ENCODE results near the gene RYR1.

DNA sequence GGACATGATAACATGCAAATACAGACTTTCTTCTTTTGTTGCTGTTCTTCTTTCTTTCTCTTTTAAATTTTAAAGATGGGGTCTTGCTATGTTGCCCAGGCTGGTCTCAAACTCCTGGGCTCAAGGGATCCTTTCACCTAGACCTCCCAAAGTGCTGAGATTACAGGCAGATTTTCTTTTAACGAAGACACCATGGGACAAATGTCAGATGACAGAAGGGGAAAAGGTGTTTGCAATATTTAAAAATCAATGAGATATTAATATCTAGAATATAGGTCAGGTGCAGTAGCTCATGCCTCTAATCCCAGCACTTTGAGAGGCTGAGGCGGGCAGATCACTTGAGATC lies 3.7 kb upstream of the RYR1 start:
- TF ChIP-seq, protein P1, sequence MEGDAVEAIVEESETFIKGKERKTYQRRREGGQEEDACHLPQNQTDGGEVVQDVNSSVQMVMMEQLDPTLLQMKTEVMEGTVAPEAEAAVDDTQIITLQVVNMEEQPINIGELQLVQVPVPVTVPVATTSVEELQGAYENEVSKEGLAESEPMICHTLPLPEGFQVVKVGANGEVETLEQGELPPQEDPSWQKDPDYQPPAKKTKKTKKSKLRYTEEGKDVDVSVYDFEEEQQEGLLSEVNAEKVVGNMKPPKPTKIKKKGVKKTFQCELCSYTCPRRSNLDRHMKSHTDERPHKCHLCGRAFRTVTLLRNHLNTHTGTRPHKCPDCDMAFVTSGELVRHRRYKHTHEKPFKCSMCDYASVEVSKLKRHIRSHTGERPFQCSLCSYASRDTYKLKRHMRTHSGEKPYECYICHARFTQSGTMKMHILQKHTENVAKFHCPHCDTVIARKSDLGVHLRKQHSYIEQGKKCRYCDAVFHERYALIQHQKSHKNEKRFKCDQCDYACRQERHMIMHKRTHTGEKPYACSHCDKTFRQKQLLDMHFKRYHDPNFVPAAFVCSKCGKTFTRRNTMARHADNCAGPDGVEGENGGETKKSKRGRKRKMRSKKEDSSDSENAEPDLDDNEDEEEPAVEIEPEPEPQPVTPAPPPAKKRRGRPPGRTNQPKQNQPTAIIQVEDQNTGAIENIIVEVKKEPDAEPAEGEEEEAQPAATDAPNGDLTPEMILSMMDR (IDR thresholded peaks at IDR 0.05; ENCODE audit: control extremely low read depth in 1 of 3, insufficient read depth in 1 of 3, low read depth in 1 of 3, low read length in 3 of 3) = no peak
- TF ChIP-seq TCF12 (IDR thresholded peaks at IDR 0.05; ENCODE audit: low read depth, low read length) (no peak), EGR1 (IDR thresholded peaks at IDR 0.05; ENCODE audit: borderline replicate concordance, low read depth, low read length) (no peak), TBP (IDR thresholded peaks at IDR 0.05; ENCODE audit: low read depth, low read length) (no peak)
